Mesenchymal stem cell (in vitro differentiated cells and primary cell): ENCODE data around the gene TIMP2.
"Not testable (repeated sequence)": the region's sequence is repeated elsewhere in the genome, so short reads cannot be mapped to it uniquely, and the experiment has no call there.

Experiments
- DNase-seq: peaks from one replicate; pipeline ENCODE4 v3.0.0-alpha.2; 2013
- H2AFZ ChIP-seq: one replicate; pipeline ENCODE4 v1.6.1; 2013; ENCODE audit warnings: low read depth, mild to moderate bottlenecking, control low read depth, inconsistent platforms, low read length, moderate library complexity
- H2AK5ac ChIP-seq: 2 replicates; pipeline ENCODE4 v1.6.1; 2013; ENCODE audit warnings: low read length, moderate library complexity, mild to moderate bottlenecking, inconsistent platforms; ENCODE audit not compliant: severe bottlenecking
- H2BK120ac ChIP-seq: one replicate; pipeline ENCODE4 v1.6.1; 2013; ENCODE audit warnings: low read depth, mild to moderate bottlenecking, inconsistent platforms, low read length, moderate library complexity
- H2BK12ac ChIP-seq, 2 experiments: one replicate each; pipeline ENCODE4 v1.6.1; 2013; ENCODE audit warnings: inconsistent platforms in 2 of 2, low read length in 2 of 2, mild to moderate bottlenecking in 2 of 2, moderate library complexity in 2 of 2, control low read depth in 1 of 2
- H2BK15ac ChIP-seq: one replicate; pipeline ENCODE4 v1.6.1; 2013; ENCODE audit warnings: mild to moderate bottlenecking, low read depth, inconsistent platforms; ENCODE audit not compliant: poor library complexity, severe bottlenecking
- H2BK5ac ChIP-seq: 2 replicates; pipeline ENCODE4 v1.6.1; 2013; ENCODE audit warnings: low read depth, mild to moderate bottlenecking, low read length, control low read depth, inconsistent platforms; ENCODE audit not compliant: poor library complexity, severe bottlenecking
- H3K14ac ChIP-seq, 2 experiments: one replicate each; pipeline ENCODE4 v1.6.1; 2013; ENCODE audit warnings: inconsistent platforms in 2 of 2, low read length in 2 of 2, control low read depth in 1 of 2, mild to moderate bottlenecking in 1 of 2, moderate library complexity in 1 of 2
- H3K18ac ChIP-seq, 2 experiments: one replicate each; pipeline ENCODE4 v1.6.1; 2013; ENCODE audit warnings: inconsistent platforms in 2 of 2, low read length in 2 of 2, control low read depth in 1 of 2, low read depth in 1 of 2, mild to moderate bottlenecking in 1 of 2
- H3K23ac ChIP-seq, 2 experiments: one replicate each; pipeline ENCODE4 v1.6.1; 2013; ENCODE audit warnings: inconsistent platforms in 2 of 2, low read length in 2 of 2, mild to moderate bottlenecking in 2 of 2, moderate library complexity in 2 of 2, control low read depth in 1 of 2
- H3K27ac ChIP-seq: 2 replicates; pipeline ENCODE4 v1.5.1; 2013; ENCODE audit warnings: mild to moderate bottlenecking, moderate library complexity, low read length, control low read depth, inconsistent platforms; ENCODE audit not compliant: poor library complexity, severe bottlenecking
- H3K27me3 ChIP-seq, 2 experiments: 2 replicates each; pipeline versions ENCODE4 v1.6.1 to v1.7.0; 2013; ENCODE audit warnings: low read length in 2 of 2, mild to moderate bottlenecking in 2 of 2, moderate library complexity in 2 of 2, control low read depth in 1 of 2, inconsistent platforms in 1 of 2; ENCODE audit not compliant: control insufficient read depth in 1 of 2, insufficient read depth in 1 of 2
- H3K36me3 ChIP-seq, 2 experiments: 2 replicates each; pipeline versions ENCODE4 v1.6.1 to v1.7.0; 2013; ENCODE audit warnings: low read length in 2 of 2, control low read depth in 1 of 2, inconsistent platforms in 1 of 2, low read depth in 1 of 2, mild to moderate bottlenecking in 1 of 2; ENCODE audit not compliant: insufficient read depth in 2 of 2, control insufficient read depth in 1 of 2
- H3K4ac ChIP-seq, 2 experiments: one replicate each; pipeline ENCODE4 v1.6.1; 2013; ENCODE audit warnings: inconsistent platforms in 2 of 2, low read length in 2 of 2, mild to moderate bottlenecking in 2 of 2, moderate library complexity in 2 of 2, control low read depth in 1 of 2, low read depth in 1 of 2
- H3K4me1 ChIP-seq: 2 replicates; pipeline ENCODE4 v1.6.1; 2013; ENCODE audit warnings: low read depth, low read length, control low read depth; ENCODE audit not compliant: control insufficient read depth, insufficient read depth
- H3K4me2 ChIP-seq: 2 replicates; pipeline ENCODE4 v1.6.1; 2013; ENCODE audit warnings: low read length, mild to moderate bottlenecking, inconsistent platforms; ENCODE audit not compliant: poor library complexity, severe bottlenecking
- H3K4me3 ChIP-seq, 2 experiments: 2 replicates each; pipeline versions ENCODE4 v1.5.1 to v1.7.0; 2013; ENCODE audit warnings: low read length in 2 of 2, mild to moderate bottlenecking in 2 of 2, control low read depth in 1 of 2, low read depth in 1 of 2; ENCODE audit not compliant: insufficient read depth in 1 of 2
- H3K79me1 ChIP-seq: replicated peaks from 2 replicates; pipeline ENCODE4 v1.6.1; 2013; ENCODE audit warnings: mild to moderate bottlenecking, control low read depth, low read length, inconsistent platforms; ENCODE audit not compliant: poor library complexity, severe bottlenecking
- H3K9ac ChIP-seq: 2 replicates; pipeline ENCODE4 v1.7.0; 2013; ENCODE audit warnings: mild to moderate bottlenecking, low read length, moderate library complexity
- H3K9me3 ChIP-seq: 2 replicates; pipeline ENCODE4 v1.7.0; 2013; ENCODE audit warnings: mild to moderate bottlenecking, low read length; ENCODE audit not compliant: control insufficient read depth
- H4K8ac ChIP-seq: one replicate; pipeline ENCODE4 v1.6.1; 2013; ENCODE audit warnings: inconsistent platforms, mild to moderate bottlenecking, low read length, moderate library complexity
- H4K91ac ChIP-seq: one replicate; pipeline ENCODE4 v1.6.1; 2013; ENCODE audit warnings: mild to moderate bottlenecking, low read length, inconsistent platforms
- WGBS: methylation state at CpG from one replicate; pipeline ENCODE4 v1.1.7; 2013; ENCODE audit warnings: mixed read lengths; 5-methylcytosine and 5-hydroxymethylcytosine counted together

Gene TIMP2

DNA sequence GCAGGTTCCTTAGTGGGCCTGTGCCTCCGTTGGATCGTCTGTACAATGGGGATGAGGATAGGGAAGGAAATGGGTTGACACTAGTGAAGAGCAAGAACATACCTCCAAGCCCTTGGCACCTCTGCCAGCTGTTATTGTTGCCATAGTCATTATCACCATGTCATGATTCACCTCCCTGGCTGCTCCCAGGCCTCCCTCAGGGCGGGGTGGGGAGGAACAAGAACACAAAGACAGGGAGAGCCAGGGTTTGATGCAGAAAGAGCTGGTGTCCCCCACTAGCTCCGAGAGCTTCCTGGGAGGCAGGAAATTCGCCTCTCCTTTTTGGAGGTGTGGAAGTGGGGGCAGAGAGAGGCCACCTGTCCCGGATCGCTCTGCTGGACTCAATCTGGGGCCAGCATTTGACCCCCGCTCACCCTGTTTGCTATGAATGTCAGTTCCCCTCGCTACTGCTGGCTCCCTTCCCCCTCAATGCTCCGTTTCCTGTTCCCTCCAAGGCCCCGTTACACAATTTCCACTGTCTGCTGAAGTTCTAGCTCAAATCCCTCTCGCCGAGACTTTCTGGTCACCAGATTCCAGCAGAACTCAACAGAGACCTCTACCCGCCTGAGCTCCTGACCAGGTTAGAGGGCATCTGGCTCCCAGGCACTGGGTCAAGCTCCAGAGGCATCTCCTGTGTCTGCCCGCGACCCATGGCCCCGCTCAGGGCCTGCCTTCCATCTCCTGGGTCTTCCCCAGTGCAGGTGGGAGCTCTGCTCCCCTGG, 9.1 kb downstream of the TIMP2 start:
- Histone ChIP-seq H3K14ac (peak overlapping the region in 1 of 2 experiments; percentile 48), H3K79me1 (peaks cover 16% of the 10 kb centered on the region), H4K8ac (peak overlapping the region; percentile 74), H3K9ac (peak overlapping the region; percentile 79), H3K9me3 (no peaks in the 10 kb centered on the region), H2BK5ac (no peak overlapping the region), H3K23ac (peak overlapping the region in 1 of 2 experiments; percentile 53), H2BK12ac (peak overlapping the region; percentile 7 to 64), H3K36me3 (peaks cover 8 to 35% of the 10 kb centered on the region in 2 experiments), H3K4me1 (peaks cover 41% of the 10 kb centered on the region), H2AK5ac (peak overlapping the region; percentile 23), H2AFZ (no peak overlapping the region), H3K27me3 (no peaks in the 10 kb centered on the region), H3K18ac (peak overlapping the region; percentile 7 to 82), H4K91ac (peak overlapping the region; percentile 25), H3K27ac (peak overlapping the region; percentile 31), H2BK15ac (no peak overlapping the region), H3K4ac (peak overlapping the region; percentile 13 to 21), H2BK120ac (peak overlapping the region; percentile 56), H3K4me3 (peak overlapping the region in 1 of 2 experiments; percentile 57), H3K4me2 (peak overlapping the region; percentile 7)
- WGBS: 70% methylated on average over 14 of the region's 17 CpGs
- DNase-seq: peak; percentile 54

DNA sequence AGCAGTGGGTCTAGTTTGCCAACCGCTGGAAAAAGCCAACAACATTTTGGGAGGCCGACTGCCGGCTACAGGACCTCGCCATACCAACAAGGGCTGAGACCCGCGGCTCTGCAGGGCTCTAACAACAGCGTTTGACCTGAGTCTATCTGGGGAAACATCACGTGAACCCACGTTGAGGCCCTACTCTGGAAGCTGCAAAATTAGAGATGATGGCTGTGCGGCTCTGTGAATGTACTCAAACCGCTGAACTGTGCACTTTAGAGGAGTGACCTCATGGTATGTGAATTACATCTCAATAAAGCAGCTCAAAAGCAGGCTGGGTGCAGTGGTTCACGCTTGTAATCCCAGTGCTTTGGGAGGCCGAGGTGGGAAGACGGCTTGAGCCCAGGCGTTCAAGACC, 12.1 kb downstream of the TIMP2 start:
- H4K91ac ChIP-seq: no peak overlapping the region

DNA sequence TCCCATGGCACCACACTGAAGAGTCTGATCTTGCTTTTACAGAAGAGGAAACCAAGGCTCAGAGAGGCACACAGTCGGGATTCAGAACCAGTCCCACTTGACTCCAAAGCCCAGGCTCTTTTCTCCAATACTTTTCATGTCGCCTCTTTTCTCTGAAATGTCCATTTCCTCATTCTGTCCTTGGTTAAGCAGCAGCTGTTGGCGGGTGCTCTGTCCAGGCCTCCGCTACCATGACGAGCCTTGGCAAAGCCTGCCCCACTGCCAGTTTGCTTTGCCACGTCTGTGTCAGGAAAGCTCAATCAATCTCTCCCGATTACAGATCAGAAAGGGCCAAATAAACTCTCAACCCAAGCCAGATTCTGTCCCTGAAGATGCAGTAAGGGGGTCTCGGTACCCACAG, 13.1 kb downstream of the TIMP2 start:
- Histone ChIP-seq H3K36me3 (peaks cover 17 to 48% of the 10 kb centered on the region in 2 experiments), H3K18ac (no peak overlapping the region), H2AK5ac (no peak overlapping the region), H3K27me3 (no peaks in the 10 kb centered on the region), H4K91ac (no peak overlapping the region), H3K4me2 (no peak overlapping the region), H3K79me1 (peaks cover 24% of the 10 kb centered on the region), H3K4me1 (peaks cover 25% of the 10 kb centered on the region), H3K14ac (no peak overlapping the region), H3K27ac (no peak overlapping the region), H4K8ac (no peak overlapping the region), H3K4ac (no peak overlapping the region), H3K23ac (no peak overlapping the region), H2BK12ac (no peak overlapping the region), H3K9ac (no peak overlapping the region), H3K9me3 (no peaks in the 10 kb centered on the region), H2BK120ac (no peak overlapping the region), H2BK15ac (no peak overlapping the region), H2AFZ (no peak overlapping the region), H2BK5ac (no peak overlapping the region), H3K4me3 (no peak overlapping the region)
- 97% methylated on average over 8 of the region's 8 CpGs for WGBS
- DNase-seq: no peak

More for the DNA sequence above, 12.1 kb downstream of the TIMP2 start:
- no peak overlapping the region for H2BK120ac ChIP-seq
- H3K4me2 ChIP-seq: no peak overlapping the region
- WGBS: 95% methylated on average over 15 of the region's 15 CpGs
- H3K18ac ChIP-seq: no peak overlapping the region
- H3K4me3 ChIP-seq: no peak overlapping the region
- peaks cover 12 to 48% of the 10 kb centered on the region in 2 experiments for H3K36me3 ChIP-seq
- H3K9ac ChIP-seq: no peak overlapping the region
- no peak overlapping the region for H4K8ac ChIP-seq
- H2BK15ac ChIP-seq: no peak overlapping the region
- H3K14ac ChIP-seq: no peak overlapping the region
- no peak overlapping the region for H3K27ac ChIP-seq
- H3K9me3 ChIP-seq: no peaks in the 10 kb centered on the region
- H3K23ac ChIP-seq: no peak overlapping the region
- H3K79me1 ChIP-seq: peaks cover 23% of the 10 kb centered on the region
- H2AFZ ChIP-seq: no peak overlapping the region
- H2AK5ac ChIP-seq: no peak overlapping the region
- H2BK12ac ChIP-seq: no peak overlapping the region
- H3K27me3 ChIP-seq: no peaks in the 10 kb centered on the region
- peaks cover 25% of the 10 kb centered on the region for H3K4me1 ChIP-seq
- DNase-seq: no peak
- no peak overlapping the region for H3K4ac ChIP-seq
- H2BK5ac ChIP-seq: no peak overlapping the region

DNA sequence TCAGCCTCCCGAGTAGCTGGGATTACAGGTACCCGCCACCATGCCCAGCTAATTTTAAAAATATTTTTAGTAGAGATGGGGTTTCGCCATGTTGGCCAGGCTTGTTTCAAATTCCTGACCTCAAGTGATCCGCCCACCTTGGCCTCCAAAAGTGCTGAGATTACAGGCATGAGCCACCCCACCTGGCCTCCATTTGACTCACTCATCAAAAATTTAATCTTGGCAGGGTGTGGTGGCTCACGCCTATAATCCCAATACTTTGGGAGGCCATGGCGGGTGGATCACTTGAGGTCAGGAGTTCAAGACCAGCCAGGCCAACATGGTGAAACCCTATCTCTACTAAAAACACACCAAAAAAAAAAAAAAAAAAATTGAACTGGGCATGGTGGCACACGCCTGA, 13.6 kb downstream of the TIMP2 start:
- peaks cover 24% of the 10 kb centered on the region for H3K79me1 ChIP-seq
- peaks cover 22% of the 10 kb centered on the region for H3K4me1 ChIP-seq
- not testable (repeated sequence) for H4K8ac ChIP-seq, H3K14ac ChIP-seq, H3K4me2 ChIP-seq, H3K4ac ChIP-seq, H2BK5ac ChIP-seq, H3K18ac ChIP-seq, H2AFZ ChIP-seq, DNase-seq, H3K23ac ChIP-seq, H3K27me3 ChIP-seq, H2BK120ac ChIP-seq, H3K27ac ChIP-seq, H3K4me3 ChIP-seq, H2BK15ac ChIP-seq, H3K9me3 ChIP-seq, H2BK12ac ChIP-seq, H2AK5ac ChIP-seq, H4K91ac ChIP-seq, H3K9ac ChIP-seq
- 91% methylated on average over 6 of the region's 7 CpGs for WGBS
- H3K36me3 ChIP-seq: peaks cover 20 to 51% of the 10 kb centered on the region in 2 experiments
